Measurements from ENCODE around the gene MPV17. TPM values are rescaled to one million over a fixed set of nuclear protein-coding genes. Genes with fewer than 3 reads are reported as not detected.

The MPV17 gene
- total and polyA plus RNA-seq, 2 of the 13 experiments (the other 11 are each of a cell fraction or from before 2014, with no cell fraction given) = 48.9 to 129 TPM

GRCh38 chr2:27320958-27321543 is 1.8 kb downstream of the MPV17 start (continued):
- TF ChIP-seq ZXDC (CRISPR knock-in tag; IDR thresholded peaks at IDR 0.05) (no peak), ZNF34 (CRISPR knock-in tag; IDR thresholded peaks at IDR 0.05; ENCODE audit: borderline replicate concordance) (no peak), RCOR2 (CRISPR knock-in tag; IDR thresholded peaks at IDR 0.05) (peak; percentile 84), ZFP41 (CRISPR knock-in tag; IDR thresholded peaks at IDR 0.05; ENCODE audit: borderline replicate concordance) (no peak), PHF20 (CRISPR knock-in tag; IDR thresholded peaks at IDR 0.05) (peak; percentile 56; the same call in 1 of the 2 replicates), ZBTB26 (CRISPR knock-in tag; IDR thresholded peaks at IDR 0.05; ENCODE audit: borderline replicate concordance) (peak; percentile 71; the same call in 1 of the 2 replicates), PAF1 (CRISPR knock-in tag; IDR thresholded peaks at IDR 0.05) (no peak), ZNF350 (CRISPR knock-in tag; IDR thresholded peaks at IDR 0.05; ENCODE audit: borderline replicate concordance, low read depth) (peak; percentile 92; the same call in 1 of the 2 replicates), CTCF (CRISPR knock-in tag; IDR thresholded peaks at IDR 0.05) (peak; percentile 94), TBL1XR1 (IDR thresholded peaks at IDR 0.05; ENCODE audit: borderline replicate concordance, low read length, partially characterized antibody) (no peak), ZNF777 (CRISPR knock-in tag; IDR thresholded peaks at IDR 0.05) (no peak), ZBTB2 (CRISPR knock-in tag; IDR thresholded peaks at IDR 0.05; ENCODE audit: low read depth) (no peak), ZBTB14 (CRISPR knock-in tag; IDR thresholded peaks at IDR 0.05) (no peak), ZNF770 (CRISPR knock-in tag; IDR thresholded peaks at IDR 0.05) (peak; percentile 65), POGK (CRISPR knock-in tag; conservative IDR thresholded peaks at IDR 0.05) (peak; percentile 93), PRPF4 (IDR thresholded peaks at IDR 0.05; ENCODE audit: low read depth, low read length, poor library complexity, severe bottlenecking) (no peak)

Data from HepG2 (cell line).